ENCODE results near the gene SPAG9. TPM values are rescaled to one million over a fixed set of nuclear protein-coding genes. Genes with fewer than 3 reads are reported as not detected.

Gene SPAG9
- total RNA-seq, 1 donor from 2014 or later: 55.4 TPM

DNA sequence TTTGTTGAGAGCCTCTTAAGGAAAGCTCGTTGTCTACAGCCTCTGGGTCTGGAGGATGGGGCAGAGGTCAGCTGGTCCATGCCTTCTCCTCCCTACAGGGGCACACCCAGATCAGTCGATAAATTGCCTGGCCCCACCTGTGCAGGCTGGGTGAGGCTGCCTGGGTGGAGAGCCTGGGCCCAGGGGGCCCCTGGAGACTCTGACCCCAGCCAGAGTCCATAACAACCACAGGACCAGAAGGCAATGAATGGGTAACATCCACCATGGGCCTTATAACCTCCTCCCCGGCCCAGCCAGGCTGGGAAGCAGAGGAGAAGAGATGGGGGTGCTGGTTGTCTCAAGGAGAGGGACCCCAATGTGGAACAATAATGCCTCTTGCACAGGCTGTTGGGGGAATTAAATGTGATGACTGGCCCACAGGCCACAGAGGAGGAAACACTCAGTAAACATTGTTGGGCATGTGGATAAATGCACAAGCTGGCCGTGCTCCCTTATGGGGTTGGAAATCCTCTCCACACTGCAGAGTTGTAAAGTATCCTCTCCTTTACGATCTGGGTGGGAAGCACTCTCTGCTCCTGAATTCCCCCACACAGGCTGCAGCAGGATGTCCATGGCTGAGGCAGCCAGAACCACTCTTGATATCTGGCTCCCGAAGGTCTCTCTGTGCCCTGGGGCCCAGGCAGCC lies 197.8 kb downstream of the SPAG9 start:
- Mint-ChIP-seq H3K4me1 (ENCODE audit: low read depth) (peaks cover 18% of the 10 kb centered on the region), H3K4me3 (ENCODE audit: low read depth) (no peak overlapping the region), H3K27ac (no peak overlapping the region), H3K27me3 (peaks cover under 1% of the 10 kb centered on the region), H3K9me3 (ENCODE audit: low read depth) (no peaks in the 10 kb centered on the region), H3K36me3 (ENCODE audit: insufficient read depth) (no peaks in the 10 kb centered on the region)
- TF ChIP-seq, protein P1, sequence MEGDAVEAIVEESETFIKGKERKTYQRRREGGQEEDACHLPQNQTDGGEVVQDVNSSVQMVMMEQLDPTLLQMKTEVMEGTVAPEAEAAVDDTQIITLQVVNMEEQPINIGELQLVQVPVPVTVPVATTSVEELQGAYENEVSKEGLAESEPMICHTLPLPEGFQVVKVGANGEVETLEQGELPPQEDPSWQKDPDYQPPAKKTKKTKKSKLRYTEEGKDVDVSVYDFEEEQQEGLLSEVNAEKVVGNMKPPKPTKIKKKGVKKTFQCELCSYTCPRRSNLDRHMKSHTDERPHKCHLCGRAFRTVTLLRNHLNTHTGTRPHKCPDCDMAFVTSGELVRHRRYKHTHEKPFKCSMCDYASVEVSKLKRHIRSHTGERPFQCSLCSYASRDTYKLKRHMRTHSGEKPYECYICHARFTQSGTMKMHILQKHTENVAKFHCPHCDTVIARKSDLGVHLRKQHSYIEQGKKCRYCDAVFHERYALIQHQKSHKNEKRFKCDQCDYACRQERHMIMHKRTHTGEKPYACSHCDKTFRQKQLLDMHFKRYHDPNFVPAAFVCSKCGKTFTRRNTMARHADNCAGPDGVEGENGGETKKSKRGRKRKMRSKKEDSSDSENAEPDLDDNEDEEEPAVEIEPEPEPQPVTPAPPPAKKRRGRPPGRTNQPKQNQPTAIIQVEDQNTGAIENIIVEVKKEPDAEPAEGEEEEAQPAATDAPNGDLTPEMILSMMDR (IDR thresholded peaks at IDR 0.05; ENCODE audit: unreplicated experiment): no peak
- DNase-seq (ENCODE audit: low spot score, unreplicated experiment): no peak

- TF ChIP-seq, protein P1 (IDR thresholded peaks at IDR 0.05; ENCODE audit: unreplicated experiment): no peak
- Mint-ChIP-seq H3K4me1 (ENCODE audit: low read depth) (peaks cover 18% of the 10 kb centered on the region), H3K27ac (no peak overlapping the region), H3K36me3 (ENCODE audit: insufficient read depth) (no peaks in the 10 kb centered on the region), H3K9me3 (ENCODE audit: low read depth) (no peaks in the 10 kb centered on the region), H3K27me3 (no peaks in the 10 kb centered on the region), H3K4me3 (ENCODE audit: low read depth) (no peak overlapping the region)
- DNase-seq (ENCODE audit: low spot score, unreplicated experiment): no peak
Observed at GRCh38 chr17:50922107-50922506, 198.6 kb downstream of the SPAG9 start.

GRCh38 chr17:50920891-50921586 lies 199.6 kb downstream of the SPAG9 start:
- H3K4me3 Mint-ChIP-seq (ENCODE audit: low read depth): no peak overlapping the region
- H3K27ac Mint-ChIP-seq: no peak overlapping the region
- no peaks in the 10 kb centered on the region for H3K36me3 Mint-ChIP-seq (ENCODE audit: insufficient read depth)
- H3K9me3 Mint-ChIP-seq (ENCODE audit: low read depth): no peaks in the 10 kb centered on the region
- TF ChIP-seq, protein P1 (IDR thresholded peaks at IDR 0.05; ENCODE audit: unreplicated experiment): no peak
- H3K27me3 Mint-ChIP-seq: no peaks in the 10 kb centered on the region
- no peak for DNase-seq (ENCODE audit: low spot score, unreplicated experiment)
- peaks cover 21% of the 10 kb centered on the region for H3K4me1 Mint-ChIP-seq (ENCODE audit: low read depth)

DNA sequence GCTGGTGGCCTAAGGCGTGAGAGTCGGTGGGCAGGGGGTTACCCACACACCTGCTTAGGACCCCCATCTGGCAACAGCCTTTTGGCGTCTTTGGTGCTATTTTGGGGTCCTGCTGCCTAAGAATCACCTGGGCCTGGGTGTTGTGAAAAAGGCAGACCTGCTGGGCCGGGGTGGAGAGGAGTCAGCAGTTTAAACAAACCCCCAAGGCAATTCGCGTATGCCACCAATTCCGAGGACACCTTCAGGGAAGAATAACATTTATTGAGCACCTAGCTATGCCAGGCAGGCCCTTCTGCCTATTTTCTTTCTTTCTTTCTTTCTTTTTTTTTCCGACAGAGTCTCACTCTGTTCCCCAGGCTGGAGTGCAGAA lies 200.6 kb downstream of the SPAG9 start:
- no peaks in the 10 kb centered on the region for H3K27me3 Mint-ChIP-seq
- peaks cover 26% of the 10 kb centered on the region for H3K4me1 Mint-ChIP-seq (ENCODE audit: low read depth)
- no peaks in the 10 kb centered on the region for H3K9me3 Mint-ChIP-seq (ENCODE audit: low read depth)
- TF ChIP-seq, protein P1 (IDR thresholded peaks at IDR 0.05; ENCODE audit: unreplicated experiment): no peak
- DNase-seq (ENCODE audit: low spot score, unreplicated experiment): no peak
- H3K4me3 Mint-ChIP-seq (ENCODE audit: low read depth): no peak overlapping the region
- H3K27ac Mint-ChIP-seq: peak overlapping the region; percentile 10
- no peaks in the 10 kb centered on the region for H3K36me3 Mint-ChIP-seq (ENCODE audit: insufficient read depth)

GRCh38 chr17:50919321-50920040 lies 201.2 kb downstream of the SPAG9 start:
- Mint-ChIP-seq H3K4me3 (ENCODE audit: low read depth) (no peak overlapping the region), H3K4me1 (ENCODE audit: low read depth) (peaks cover 31% of the 10 kb centered on the region), H3K27me3 (no peaks in the 10 kb centered on the region), H3K27ac (peak overlapping the region; percentile 5), H3K9me3 (ENCODE audit: low read depth) (no peaks in the 10 kb centered on the region), H3K36me3 (ENCODE audit: insufficient read depth) (no peaks in the 10 kb centered on the region)
- DNase-seq (ENCODE audit: low spot score, unreplicated experiment): peak; percentile 32
- TF ChIP-seq, protein P1 (IDR thresholded peaks at IDR 0.05; ENCODE audit: unreplicated experiment): no peak
